ENCODE data around the gene CMTM8. TPM values are rescaled to one million over a fixed set of nuclear protein-coding genes. Genes with fewer than 3 reads are reported as not detected.

The CMTM8 gene
- total and polyA plus RNA-seq, 7 experiments from 2014 or later, result 7.4 to 13.6 (median 8.6) TPM

DNA sequence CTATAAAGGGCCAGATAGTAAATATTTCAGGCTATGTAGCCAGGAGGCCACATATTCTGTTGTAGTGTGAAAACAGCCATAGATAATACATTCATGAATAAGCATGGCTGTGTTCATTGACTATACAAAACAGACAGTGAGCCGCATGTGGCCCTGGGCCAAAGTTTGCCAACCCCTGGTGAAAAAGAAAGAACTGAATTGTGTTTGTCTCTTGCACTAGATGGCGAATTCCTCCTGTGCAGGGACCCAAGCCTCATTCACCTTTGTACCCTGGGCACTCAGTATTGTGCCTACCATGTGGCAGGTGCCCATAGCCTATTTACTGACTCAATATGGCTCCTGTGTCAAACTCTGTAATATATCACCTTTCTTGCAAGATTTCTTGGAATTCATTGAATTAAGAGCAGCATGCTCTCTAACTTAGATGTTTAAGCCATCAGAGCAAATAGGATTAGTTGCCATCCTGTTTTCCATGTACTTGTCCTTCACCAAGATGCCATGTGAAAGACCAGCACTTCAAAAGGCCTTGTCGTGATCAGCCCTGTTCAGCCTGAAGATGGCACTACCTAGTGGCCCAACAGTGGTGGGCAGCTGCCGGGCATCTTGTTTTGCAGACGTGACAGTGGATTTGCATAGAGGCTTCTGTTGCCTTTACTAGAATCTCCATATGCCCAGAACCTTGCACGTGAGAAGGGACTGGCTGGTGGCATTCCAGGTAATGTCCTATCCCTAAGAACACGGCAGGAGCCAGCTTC lies 102.3 kb downstream of the CMTM8 start:
- Mint-ChIP-seq H3K4me3 (no peak overlapping the region), H3K27me3 (no peaks in the 10 kb centered on the region), H3K36me3 (peaks cover 0 to 9% (median 0%) of the 10 kb centered on the region in 5 donors), H3K4me1 (peaks cover 11 to 22% (median 19%) of the 10 kb centered on the region in 7 donors), H3K9me3 (no peaks in the 10 kb centered on the region), H3K27ac (peak overlapping the region in 1 of 9 donors; percentile 10)
- DNase-seq (no peak), ATAC-seq (no peak)
- intact Hi-C loops (cut with micrococcal nuclease), result loop anchor here (1.0 to 5.0 kb wide), 8 partner anchors 44 to 1573 kb away; no protein-coding TSS in a partner anchor
- no peaks in the 10 kb centered on the region for H3K27me3 ChIP-seq (ENCODE audit: control insufficient read depth in 2 of 2, insufficient read depth in 2 of 2, low read length in 2 of 2)
- H3K27ac ChIP-seq (ENCODE audit: low read depth, low read length), result no peak overlapping the region
- POLR2A ChIA-PET, result no interaction called here
- no peak overlapping the region for H3K4me3 ChIP-seq (ENCODE audit: low read length)
- CTCF ChIA-PET, result interaction anchor here (0.8 to 3.4 kb wide), 2 partner anchors 25 to 164 kb away, joined by 3 to 25 read pairs; no protein-coding TSS in a partner anchor
- peaks cover 0 to 10% of the 10 kb centered on the region in 2 donors for H3K4me1 ChIP-seq (ENCODE audit: control insufficient read depth in 2 of 2, insufficient read depth in 2 of 2, low read length in 2 of 2)
- no peaks in the 10 kb centered on the region for H3K9me3 ChIP-seq (ENCODE audit: control insufficient read depth in 2 of 3, low read length in 3 of 3)
- no peaks in the 10 kb centered on the region for H3K36me3 ChIP-seq (ENCODE audit: control insufficient read depth in 2 of 3, insufficient read depth in 3 of 3, low read length in 3 of 3)

DNA sequence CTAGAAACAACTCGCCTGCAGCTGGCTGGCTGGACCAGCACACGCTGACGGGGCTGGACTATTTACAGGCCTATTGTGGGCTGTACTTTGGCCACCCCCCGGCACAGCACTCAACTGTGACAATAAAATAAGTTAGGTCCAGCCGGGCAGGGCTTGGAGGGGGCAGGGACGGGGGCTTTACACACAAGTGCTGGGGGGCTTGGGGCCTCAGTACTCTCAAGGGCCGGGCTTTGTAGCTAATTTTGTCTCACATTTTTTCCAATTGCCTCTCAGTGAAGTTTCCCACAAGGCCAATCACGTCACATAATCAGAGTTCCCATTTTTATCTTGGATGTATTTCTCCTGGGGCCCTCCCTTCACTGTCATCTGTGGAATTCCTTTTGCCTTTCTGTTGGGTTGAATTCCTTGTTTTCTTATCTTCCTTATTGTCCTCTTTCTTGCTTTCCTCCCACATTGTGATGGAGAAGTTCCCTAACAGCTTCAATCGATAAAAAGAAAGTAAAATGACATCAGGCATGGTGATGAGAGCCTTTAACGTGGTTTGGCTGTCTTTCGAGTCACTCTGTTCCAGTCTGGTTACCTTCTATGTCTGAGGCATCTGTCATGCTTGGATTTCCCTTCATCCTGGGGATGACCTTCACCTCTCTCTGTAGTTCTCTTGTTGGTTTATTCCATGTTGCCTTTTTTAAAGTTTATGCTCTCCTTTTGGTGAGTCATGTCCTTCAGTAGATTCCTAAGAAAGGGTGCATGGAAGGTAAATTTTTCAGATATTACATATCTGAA lies 109.1 kb downstream of the CMTM8 start:
- Histone ChIP-seq H3K36me3 (ENCODE audit: control insufficient read depth in 2 of 3, insufficient read depth in 3 of 3, low read length in 3 of 3) (no peaks in the 10 kb centered on the region), H3K27ac (ENCODE audit: low read depth, low read length) (no peak overlapping the region), H3K27me3 (ENCODE audit: control insufficient read depth in 2 of 2, insufficient read depth in 2 of 2, low read length in 2 of 2) (no peaks in the 10 kb centered on the region), H3K9me3 (ENCODE audit: control insufficient read depth in 2 of 3, low read length in 3 of 3) (no peaks in the 10 kb centered on the region), H3K4me3 (ENCODE audit: low read length) (no peak overlapping the region), H3K4me1 (ENCODE audit: control insufficient read depth in 2 of 2, insufficient read depth in 2 of 2, low read length in 2 of 2) (no peaks in the 10 kb centered on the region)
- peaks cover 0 to 7% (median 0%) of the 10 kb centered on the region in 5 donors for H3K36me3 Mint-ChIP-seq
- ChIA-PET CTCF (interaction anchor here (1.1 to 1.6 kb wide), 3 partner anchors 48 to 171 kb away, joined by 3 to 4 read pairs (median 3); no protein-coding TSS in a partner anchor), POLR2A (interaction anchor here (0.6 to 1.3 kb wide), 3 partner anchors 24 to 249 kb away, joined by 3 to 5 read pairs (median 4); no protein-coding TSS in a partner anchor)
- H3K9me3 Mint-ChIP-seq, result peaks cover 0 to 4% (median 0%) of the 10 kb centered on the region in 11 donors
- no peak for ATAC-seq
- H3K27me3 Mint-ChIP-seq, result no peaks in the 10 kb centered on the region
- peak overlapping the region in 5 of 9 donors; percentile 23 to 84 (median 43) for H3K27ac Mint-ChIP-seq
- no peak for DNase-seq
- H3K4me1 Mint-ChIP-seq, result peaks cover 13 to 38% (median 18%) of the 10 kb centered on the region in 7 donors
- H3K4me3 Mint-ChIP-seq, result peak overlapping the region in 1 of 10 donors; percentile 30
- intact Hi-C loops (cut with micrococcal nuclease), result no loop called here

DNA sequence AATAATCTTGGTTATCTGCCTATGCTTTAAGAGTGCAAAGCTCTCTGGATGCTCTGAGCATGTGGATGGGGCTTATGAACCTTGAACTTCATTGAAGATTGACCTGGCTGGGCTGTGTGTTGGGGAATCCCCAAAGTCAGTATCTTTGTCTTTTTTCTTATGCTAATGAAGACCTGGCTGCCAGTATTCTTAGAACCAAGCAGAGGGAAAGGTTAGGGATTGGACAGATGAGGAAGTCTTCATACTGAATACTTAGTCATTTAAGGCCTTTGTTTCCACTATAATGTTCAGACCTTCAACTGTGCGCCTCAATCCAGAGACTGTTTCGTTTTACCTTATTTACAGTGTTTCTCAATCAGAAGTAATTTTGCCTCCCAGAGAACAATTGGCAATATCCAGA lies 110.7 kb downstream of the CMTM8 start:
- ChIA-PET POLR2A (no interaction called here), CTCF (interaction anchor here (1.6 kb wide), 1 partner anchor 119 kb away, joined by 4 read pairs; no protein-coding TSS in a partner anchor)
- no peaks in the 10 kb centered on the region for H3K27me3 Mint-ChIP-seq
- H3K4me3 Mint-ChIP-seq, result no peak overlapping the region
- DNase-seq, result no peak
- intact Hi-C loops (cut with micrococcal nuclease), result no loop called here
- H3K36me3 ChIP-seq (ENCODE audit: control insufficient read depth in 2 of 3, insufficient read depth in 3 of 3, low read length in 3 of 3), result no peaks in the 10 kb centered on the region
- no peak for ATAC-seq
- peaks cover 10 to 41% (median 22%) of the 10 kb centered on the region in 7 donors for H3K4me1 Mint-ChIP-seq
- peaks cover 0 to 4% (median 0%) of the 10 kb centered on the region in 11 donors for H3K9me3 Mint-ChIP-seq
- no peaks in the 10 kb centered on the region for H3K4me1 ChIP-seq (ENCODE audit: control insufficient read depth in 2 of 2, insufficient read depth in 2 of 2, low read length in 2 of 2)
- peak overlapping the region in 1 of 9 donors; percentile 61 for H3K27ac Mint-ChIP-seq
- H3K4me3 ChIP-seq (ENCODE audit: low read length), result no peak overlapping the region
- no peaks in the 10 kb centered on the region for H3K27me3 ChIP-seq (ENCODE audit: control insufficient read depth in 2 of 2, insufficient read depth in 2 of 2, low read length in 2 of 2)
- no peaks in the 10 kb centered on the region for H3K9me3 ChIP-seq (ENCODE audit: control insufficient read depth in 2 of 3, low read length in 3 of 3)
- peaks cover 0 to 9% (median 0%) of the 10 kb centered on the region in 5 donors for H3K36me3 Mint-ChIP-seq
- no peak overlapping the region for H3K27ac ChIP-seq (ENCODE audit: low read depth, low read length)

DNA sequence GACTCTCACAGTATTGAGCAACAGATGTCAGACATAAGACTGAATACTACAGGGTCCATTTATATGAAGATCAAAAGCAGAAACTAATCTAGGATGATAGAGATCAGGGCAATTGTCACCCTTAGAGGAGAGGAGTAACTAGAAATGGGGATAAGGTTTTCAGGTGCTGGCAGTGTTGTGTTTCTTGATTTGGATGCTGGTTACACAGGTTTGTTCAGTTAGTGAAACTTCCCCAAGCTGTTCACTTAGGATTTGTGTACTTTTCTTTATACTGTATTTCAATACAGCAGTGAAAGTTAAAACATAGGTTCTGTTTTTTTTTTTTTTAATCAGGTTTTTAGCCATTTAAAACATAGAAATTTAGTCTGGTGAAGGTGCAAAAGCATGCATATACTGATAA lies 114.1 kb downstream of the CMTM8 start:
- no peak for DNase-seq
- ATAC-seq, result peak; percentile 32
- Mint-ChIP-seq H3K36me3 (peaks cover 0 to 22% (median 11%) of the 10 kb centered on the region in 5 donors), H3K27me3 (no peaks in the 10 kb centered on the region), H3K27ac (no peak overlapping the region), H3K9me3 (no peaks in the 10 kb centered on the region), H3K4me3 (no peak overlapping the region), H3K4me1 (peaks cover 8 to 35% (median 27%) of the 10 kb centered on the region in 7 donors)
- ChIA-PET POLR2A (no interaction called here), CTCF (interaction anchor here (0.7 to 0.9 kb wide), 3 partner anchors 21 to 333 kb away, joined by 3 read pairs; no protein-coding TSS in a partner anchor)
- Histone ChIP-seq H3K9me3 (ENCODE audit: control insufficient read depth in 2 of 3, low read length in 3 of 3) (no peaks in the 10 kb centered on the region), H3K27me3 (ENCODE audit: control insufficient read depth in 2 of 2, insufficient read depth in 2 of 2, low read length in 2 of 2) (no peaks in the 10 kb centered on the region), H3K4me3 (ENCODE audit: low read length) (no peak overlapping the region), H3K27ac (ENCODE audit: low read depth, low read length) (no peak overlapping the region), H3K4me1 (ENCODE audit: control insufficient read depth in 2 of 2, insufficient read depth in 2 of 2, low read length in 2 of 2) (no peaks in the 10 kb centered on the region), H3K36me3 (ENCODE audit: control insufficient read depth in 2 of 3, insufficient read depth in 3 of 3, low read length in 3 of 3) (no peaks in the 10 kb centered on the region)
- intact Hi-C loops (cut with micrococcal nuclease), result no loop called here

DNA sequence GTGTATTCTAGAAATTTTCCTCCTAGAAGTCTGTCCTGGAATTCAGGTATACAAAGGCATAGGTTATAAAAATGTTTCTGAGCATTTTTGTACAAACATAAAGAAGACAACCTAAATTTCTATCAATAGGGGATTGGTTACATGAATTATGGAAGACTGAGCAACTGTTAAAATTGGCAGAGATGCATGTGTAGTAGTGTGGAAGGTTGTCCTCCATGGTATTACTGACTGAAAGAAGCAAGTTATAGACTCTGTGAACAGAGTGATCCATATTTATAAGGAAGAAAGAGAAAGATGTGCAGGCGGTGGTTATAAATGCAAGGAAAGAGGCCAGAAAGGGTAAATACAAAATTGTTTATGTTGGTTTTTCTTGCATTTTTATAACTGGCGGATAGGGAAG lies 114.9 kb downstream of the CMTM8 start:
- no peaks in the 10 kb centered on the region for H3K36me3 ChIP-seq (ENCODE audit: control insufficient read depth in 2 of 3, insufficient read depth in 3 of 3, low read length in 3 of 3)
- H3K4me1 ChIP-seq (ENCODE audit: control insufficient read depth in 2 of 2, insufficient read depth in 2 of 2, low read length in 2 of 2), result no peaks in the 10 kb centered on the region
- Mint-ChIP-seq H3K27ac (peak overlapping the region in 2 of 9 donors; percentile 1 to 66), H3K9me3 (no peaks in the 10 kb centered on the region), H3K4me1 (peaks cover 7 to 32% (median 19%) of the 10 kb centered on the region in 7 donors), H3K36me3 (peaks cover 0 to 24% (median 19%) of the 10 kb centered on the region in 5 donors), H3K27me3 (no peaks in the 10 kb centered on the region), H3K4me3 (no peak overlapping the region)
- ChIA-PET POLR2A (no interaction called here), CTCF (interaction anchor here (0.7 to 0.9 kb wide), 2 partner anchors 21 to 23 kb away, joined by 3 read pairs; no protein-coding TSS in a partner anchor)
- intact Hi-C loops (cut with micrococcal nuclease), result no loop called here
- no peaks in the 10 kb centered on the region for H3K27me3 ChIP-seq (ENCODE audit: control insufficient read depth in 2 of 2, insufficient read depth in 2 of 2, low read length in 2 of 2)
- H3K27ac ChIP-seq (ENCODE audit: low read depth, low read length), result no peak overlapping the region
- no peaks in the 10 kb centered on the region for H3K9me3 ChIP-seq (ENCODE audit: control insufficient read depth in 2 of 3, low read length in 3 of 3)
- no peak for ATAC-seq
- no peak overlapping the region for H3K4me3 ChIP-seq (ENCODE audit: low read length)
- DNase-seq, result no peak

DNA sequence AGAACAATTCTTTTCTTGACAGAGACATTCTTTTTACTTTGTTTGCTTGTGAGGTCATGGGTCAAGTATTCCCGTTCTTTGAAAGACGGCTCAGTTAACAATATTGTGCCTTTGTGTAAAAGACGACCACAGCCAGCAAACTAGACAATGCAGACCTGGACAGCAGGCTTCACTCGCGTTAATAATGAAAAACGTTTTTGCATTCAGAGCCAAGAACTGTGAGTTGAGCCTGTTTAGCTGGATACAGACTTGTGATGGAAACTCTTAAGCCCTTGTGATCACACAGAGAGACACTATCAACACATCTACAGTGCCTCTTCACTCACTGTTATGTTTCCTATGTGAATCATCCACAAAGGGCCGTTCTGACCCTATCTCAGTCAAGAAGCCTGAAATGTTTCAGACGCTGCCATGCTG lies 115.9 kb downstream of the CMTM8 start:
- Mint-ChIP-seq H3K4me1 (peaks cover under 1 to 22% (median 9%) of the 10 kb centered on the region in 7 donors), H3K9me3 (no peaks in the 10 kb centered on the region), H3K27me3 (no peaks in the 10 kb centered on the region), H3K36me3 (peaks cover 0 to 31% (median 25%) of the 10 kb centered on the region in 5 donors), H3K4me3 (no peak overlapping the region), H3K27ac (no peak overlapping the region)
- no peak overlapping the region for H3K4me3 ChIP-seq (ENCODE audit: low read length)
- no peaks in the 10 kb centered on the region for H3K36me3 ChIP-seq (ENCODE audit: control insufficient read depth in 2 of 3, insufficient read depth in 3 of 3, low read length in 3 of 3)
- POLR2A ChIA-PET, result no interaction called here
- no peaks in the 10 kb centered on the region for H3K9me3 ChIP-seq (ENCODE audit: control insufficient read depth in 2 of 3, low read length in 3 of 3)
- H3K4me1 ChIP-seq (ENCODE audit: control insufficient read depth in 2 of 2, insufficient read depth in 2 of 2, low read length in 2 of 2), result no peaks in the 10 kb centered on the region
- ATAC-seq (no peak), DNase-seq (no peak)
- H3K27me3 ChIP-seq (ENCODE audit: control insufficient read depth in 2 of 2, insufficient read depth in 2 of 2, low read length in 2 of 2), result no peaks in the 10 kb centered on the region
- intact Hi-C loops (cut with micrococcal nuclease), result no loop called here
- CTCF ChIA-PET, result no interaction called here
- H3K27ac ChIP-seq (ENCODE audit: low read depth, low read length), result no peak overlapping the region

Measured in naive thymus-derived CD4-positive, alpha-beta T cell (primary cell).